H1 (cell line): ENCODE data around the gene EPS8. TPM values are rescaled to one million over a fixed set of nuclear protein-coding genes. Genes with fewer than 3 reads are reported as not detected.

ENCODE experiments used
- CTCF ChIA-PET: fragments of 300-600 bp; sonication (Branson Sonifier 250); formaldehyde crosslinking; loops from one replicate; lab custom pipeline; 2021; ENCODE audit not compliant: partially characterized antibody; lab: Charles Lee
- POLR2A ChIA-PET: fragments of 300-600 bp; sonication (Branson Sonifier 250); formaldehyde crosslinking; loops from one replicate; lab custom pipeline; 2021; ENCODE audit warnings: inconsistent platforms; ENCODE audit not compliant: partially characterized antibody; lab: Charles Lee
- DNase-seq, 2 experiments: peaks; one replicate each; pipeline versions ENCODE4 v3.0.0 to v3.0.0-alpha.2; 2010 to 2022; ENCODE audit warnings: low spot score in 2 of 2, low read depth in 1 of 2, mixed read lengths in 1 of 2
- FAIRE-seq: peaks from 2 replicates; lab custom pipeline; 2011; peaks lifted over from hg19 to GRCh38; lab: Jason Lieb, UNC
- H2AFZ ChIP-seq: 2 replicates; pipeline ENCODE4 v1.8.1; 2012; ENCODE audit warnings: low read length, inconsistent platforms
- H2AK5ac ChIP-seq: 2 replicates; pipeline ENCODE4 v1.6.1; 2013; ENCODE audit warnings: low read depth, low read length
- H2BK120ac ChIP-seq: replicated peaks from 2 replicates; pipeline ENCODE3; 2013; ENCODE audit warnings: low read depth, low read length, inconsistent platforms
- H2BK12ac ChIP-seq: 2 replicates; pipeline ENCODE4 v1.6.1; 2013; ENCODE audit warnings: low read depth, low read length
- H2BK15ac ChIP-seq: 2 replicates; pipeline ENCODE4 v1.6.1; 2013; ENCODE audit warnings: low read length
- H2BK20ac ChIP-seq: 2 replicates; pipeline ENCODE4 v1.6.1; 2013; ENCODE audit warnings: low read length
- H2BK5ac ChIP-seq: 2 replicates; pipeline ENCODE4 v1.6.1; 2013; ENCODE audit warnings: low read depth, low read length
- H3K14ac ChIP-seq: 2 replicates; pipeline ENCODE4 v1.6.1; 2013; ENCODE audit warnings: inconsistent platforms; ENCODE audit not compliant: insufficient read length
- H3K18ac ChIP-seq: 2 replicates; pipeline ENCODE4 v1.6.1; 2013; ENCODE audit warnings: low read length; ENCODE audit errors: extremely low read depth
- H3K23ac ChIP-seq: 2 replicates; pipeline ENCODE4 v1.6.1; 2013; ENCODE audit warnings: inconsistent platforms; ENCODE audit not compliant: insufficient read length
- H3K23me2 ChIP-seq: 2 replicates; pipeline ENCODE4 v1.6.1; 2013; ENCODE audit warnings: low read depth, low read length
- H3K27ac ChIP-seq: 2 replicates; pipeline ENCODE4 v1.6.1; 2011; ENCODE audit warnings: low read depth, low read length, inconsistent platforms
- H3K27me3 ChIP-seq, 4 experiments: replicated peaks in 1 of 4; 1 replicate in 1 of 4; 2 replicates in 3 of 4; pipeline versions ENCODE4 v1.6.1 to v1.8.1; 2011 to 2013; ENCODE audit warnings: low read length in 3 of 4, mild to moderate bottlenecking in 3 of 4, inconsistent platforms in 2 of 4, mixed read lengths in 2 of 4, moderate library complexity in 1 of 4; ENCODE audit not compliant: control insufficient read depth in 3 of 4, insufficient read depth in 3 of 4; ENCODE audit errors: extremely low read depth in 1 of 4
- H3K36me3 ChIP-seq, 4 experiments: 2 replicates each; pipeline versions ENCODE4 v1.6.1 to v1.8.1; 2011 to 2013; ENCODE audit warnings: mild to moderate bottlenecking in 4 of 4, low read length in 3 of 4, moderate library complexity in 2 of 4, control low read depth in 1 of 4, inconsistent platforms in 1 of 4; ENCODE audit not compliant: insufficient read depth in 4 of 4, control insufficient read depth in 2 of 4
- H3K4ac ChIP-seq: replicated peaks from 2 replicates; pipeline ENCODE3; 2013; ENCODE audit warnings: low read length, low read depth, mixed read lengths, inconsistent platforms; ENCODE audit not compliant: insufficient read length
- H3K4me1 ChIP-seq, 4 experiments: replicated peaks in 1 of 4; 1 replicate in 1 of 4; 2 replicates in 3 of 4; pipeline versions ENCODE4 v1.6.1 to v1.8.1; 2011 to 2013; ENCODE audit warnings: low read length in 3 of 4, inconsistent platforms in 2 of 4, mixed read lengths in 1 of 4; ENCODE audit not compliant: insufficient read depth in 4 of 4, control insufficient read depth in 3 of 4
- H3K4me2 ChIP-seq, 2 experiments: 2 replicates each; pipeline versions ENCODE4 v1.6.1 to v1.8.1; 2011 to 2013; ENCODE audit warnings: low read depth in 2 of 2, low read length in 2 of 2, control low read depth in 1 of 2, inconsistent platforms in 1 of 2, mild to moderate bottlenecking in 1 of 2; ENCODE audit not compliant: insufficient read depth in 1 of 2
- H3K4me3 ChIP-seq, 4 experiments: fragments of 200-600, 300-600 bp in 1 of 4; sonication (generic), shearing (Covaris generic), sonication (Bioruptor Twin) in 1 of 4; 2 replicates each; pipeline versions ENCODE4 v1.5.1 to v1.8.1; 2011 to 2016; ENCODE audit warnings: low read length in 4 of 4, low read depth in 3 of 4, control low read depth in 2 of 4, inconsistent platforms in 2 of 4, mild to moderate bottlenecking in 2 of 4, mixed read lengths in 1 of 4, moderate library complexity in 1 of 4; ENCODE audit not compliant: insufficient read depth in 2 of 4; ENCODE audit errors: extremely low read depth in 1 of 4
- H3K56ac ChIP-seq: replicated peaks from 2 replicates; pipeline ENCODE3; 2013; ENCODE audit warnings: low read depth, mild to moderate bottlenecking, mixed read lengths, low read length, inconsistent platforms; ENCODE audit not compliant: insufficient read length
- H3K79me1 ChIP-seq: 2 replicates; pipeline ENCODE4 v1.6.1; 2013; ENCODE audit warnings: low read depth, low read length, control low read depth
- H3K79me2 ChIP-seq, 2 experiments: 2 replicates each; pipeline versions ENCODE4 v1.6.1 to v1.8.1; 2012 to 2013; ENCODE audit warnings: low read length in 2 of 2, mild to moderate bottlenecking in 2 of 2, inconsistent platforms in 1 of 2; ENCODE audit not compliant: insufficient read depth in 2 of 2, control insufficient read depth in 1 of 2
- H3K9ac ChIP-seq, 4 experiments: replicated peaks in 1 of 4; 1 replicate in 1 of 4; 2 replicates in 3 of 4; pipeline versions ENCODE4 v1.6.1 to v1.8.1; 2011 to 2013; ENCODE audit warnings: low read depth in 3 of 4, low read length in 3 of 4, control low read depth in 2 of 4, mild to moderate bottlenecking in 2 of 4, moderate library complexity in 2 of 4, inconsistent platforms in 1 of 4; ENCODE audit errors: extremely low read depth in 1 of 4
- H3K9me3 ChIP-seq, 2 experiments: 2 replicates each; pipeline versions ENCODE4 v1.6.1 to v1.8.1; 2012 to 2013; ENCODE audit warnings: mild to moderate bottlenecking in 2 of 2, moderate library complexity in 2 of 2, control low read depth in 1 of 2, inconsistent platforms in 1 of 2, low read depth in 1 of 2, low read length in 1 of 2, mixed read lengths in 1 of 2; ENCODE audit not compliant: insufficient read depth in 2 of 2
- H4K20me1 ChIP-seq, 2 experiments: replicated peaks in 1 of 2; 2 replicates each; pipeline versions ENCODE3 to v1.8.1; 2011 to 2013; ENCODE audit warnings: inconsistent platforms in 2 of 2, low read length in 2 of 2, mild to moderate bottlenecking in 1 of 2; ENCODE audit not compliant: insufficient read depth in 2 of 2, control insufficient read depth in 1 of 2
- H4K5ac ChIP-seq: 2 replicates; pipeline ENCODE4 v1.6.1; 2013; ENCODE audit warnings: low read length, low read depth, mixed read lengths, inconsistent platforms; ENCODE audit not compliant: insufficient read length
- H4K8ac ChIP-seq: 2 replicates; pipeline ENCODE4 v1.8.0; 2013; ENCODE audit warnings: mild to moderate bottlenecking, moderate library complexity, low read length, inconsistent platforms; ENCODE audit not compliant: insufficient read depth; ENCODE audit errors: extremely low read depth
- H4K91ac ChIP-seq: replicated peaks from 2 replicates; pipeline ENCODE3; 2013; ENCODE audit warnings: low read length, mixed read lengths, inconsistent platforms; ENCODE audit not compliant: insufficient read length
- FOSL1 ChIP-seq: IDR thresholded peaks from 2 replicates; pipeline ENCODE4 v1.6.1; 2011; ENCODE audit warnings: mild to moderate bottlenecking, low read depth, low read length, moderate library complexity; ENCODE audit not compliant: insufficient read depth
- PHF8 ChIP-seq: fragments of 200-600 bp; sonication (generic); conservative IDR thresholded peaks from 2 replicates; pipeline ENCODE4 v1.7.1; 2012; ENCODE audit warnings: low read depth, mild to moderate bottlenecking, inconsistent platforms, low read length, moderate library complexity
- WGBS, 2 experiments: shearing (Covaris generic) in 1 of 2; methylation state at CpG; one replicate each; pipeline versions ENCODE4 v1.1.6 to v1.1.7; 2013 to 2015; ENCODE audit warnings: low lambda C conversion rate in 2 of 2, mixed read lengths in 2 of 2, inconsistent platforms in 1 of 2, low coverage in 1 of 2, missing lambda C conversion rate in 1 of 2; ENCODE audit not compliant: insufficient replicate concordance in 2 of 2, insufficient coverage in 1 of 2, insufficient read length in 1 of 2; ENCODE audit errors: extremely low coverage in 1 of 2, missing lambda C conversion rate in 1 of 2; 5-methylcytosine and 5-hydroxymethylcytosine counted together
- polyA plus RNA-seq, 7 experiments: library from polyadenylated mRNA; depleted of rRNA in 3 of 7; stranded (reverse) in 5 of 7; unstranded in 2 of 7; fragments of >200 nt in 5 of 7; fragments of 200-250 nt in 2 of 7; gene quantifications; 1 replicate in 5 of 7; 2 replicates in 1 of 7; 4 replicates in 1 of 7; pipeline versions ENCODE4 v1.2.1 to v1.2.3, GENCODE V29; 2011 to 2013; ENCODE audit warnings: missing spikeins in 2 of 7, mixed read lengths in 2 of 7
- total RNA-seq: library from RNA; stranded (reverse); fragmentation: NEBNext Ultra II Directional; extraction: Animal tissue kit (Norgen Biotek cat#: 25700); gene quantifications from 2 replicates; pipeline ENCODE4 v1.2.1, GENCODE V29; 2021

Gene EPS8
- total and polyA plus RNA-seq, 2 of the 8 experiments (the other 6 are each of a cell fraction or from before 2014, with no cell fraction given) = 3.0 to 4.6 TPM

GRCh38 chr12:15783288-15783687 is 5.9 kb downstream of the EPS8 start:
- Histone ChIP-seq H2BK120ac (no peak overlapping the region), H3K4me1 (peaks cover 0 to 3% (median 1%) of the 10 kb centered on the region in 4 experiments; a peak in 1 of 7 replicates), H3K18ac (no peak overlapping the region), H4K20me1 (no peaks in the 10 kb centered on the region), H3K4ac (no peak overlapping the region), H3K9ac (no peak overlapping the region), H2BK15ac (no peak overlapping the region), H2AFZ (no peak overlapping the region), H2BK20ac (no peak overlapping the region), H3K27me3 (peaks cover 0 to 8% (median 2%) of the 10 kb centered on the region in 4 experiments; a peak in 4 of 7 replicates), H4K8ac (no peak overlapping the region), H3K23me2 (peaks cover under 1% of the 10 kb centered on the region), H4K91ac (no peak overlapping the region), H3K79me2 (no peaks in the 10 kb centered on the region; a peak in 1 of 4 replicates), H3K36me3 (no peaks in the 10 kb centered on the region), H2AK5ac (no peak overlapping the region), H3K27ac (no peak overlapping the region), H3K14ac (no peak overlapping the region), H3K23ac (no peak overlapping the region), H3K56ac (no peak overlapping the region), H3K79me1 (no peaks in the 10 kb centered on the region), H2BK12ac (no peak overlapping the region), H3K4me3 (no peak overlapping the region), H4K5ac (no peak overlapping the region), H2BK5ac (no peak overlapping the region), H3K9me3 (peaks cover 0 to 2% of the 10 kb centered on the region in 2 experiments; a peak in 1 of 4 replicates), H3K4me2 (no peak overlapping the region)
- FAIRE-seq = no peak
- ChIA-PET CTCF (no interaction called here), POLR2A (no interaction called here)
- no peak for DNase-seq
- 100% methylated on average over 1 of the region's 1 CpG; no CpG with 5 or more reads in 1 of the 2 experiments for WGBS, 2 experiments
- TF ChIP-seq PHF8 (no peak), FOSL1 (no peak)
